HG03575 (cell line): ENCODE data around the gene POLR2L.

Experiments used
- ATAC-seq: cut with Tn5 transposase; IDR thresholded peaks from one replicate; pipeline ENCODE4 v1.9.1; 2021; ENCODE audit not compliant: unreplicated experiment, insufficient number of reproducible peaks, low FRiP score; ENCODE audit errors: extremely low read depth

POLR2L gene

GRCh38 chr11:803770-804598 lies 38.3 kb downstream of the POLR2L start:
- ATAC-seq: no peak

DNA sequence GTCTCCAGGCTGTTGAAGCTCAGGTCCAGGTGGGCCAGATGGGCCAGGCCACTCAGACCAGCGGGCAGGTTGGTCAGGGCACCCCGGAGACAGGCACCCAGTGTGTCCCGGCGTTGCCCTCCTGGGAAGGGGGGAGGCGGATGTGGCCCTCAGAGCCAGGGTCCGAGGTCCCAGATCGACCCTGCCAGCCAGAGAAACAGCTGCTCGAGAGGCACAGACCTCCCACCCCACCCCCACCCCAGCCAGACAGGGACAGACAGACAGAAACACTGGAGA lies 38.9 kb downstream of the POLR2L start:
- ATAC-seq: no peak

DNA sequence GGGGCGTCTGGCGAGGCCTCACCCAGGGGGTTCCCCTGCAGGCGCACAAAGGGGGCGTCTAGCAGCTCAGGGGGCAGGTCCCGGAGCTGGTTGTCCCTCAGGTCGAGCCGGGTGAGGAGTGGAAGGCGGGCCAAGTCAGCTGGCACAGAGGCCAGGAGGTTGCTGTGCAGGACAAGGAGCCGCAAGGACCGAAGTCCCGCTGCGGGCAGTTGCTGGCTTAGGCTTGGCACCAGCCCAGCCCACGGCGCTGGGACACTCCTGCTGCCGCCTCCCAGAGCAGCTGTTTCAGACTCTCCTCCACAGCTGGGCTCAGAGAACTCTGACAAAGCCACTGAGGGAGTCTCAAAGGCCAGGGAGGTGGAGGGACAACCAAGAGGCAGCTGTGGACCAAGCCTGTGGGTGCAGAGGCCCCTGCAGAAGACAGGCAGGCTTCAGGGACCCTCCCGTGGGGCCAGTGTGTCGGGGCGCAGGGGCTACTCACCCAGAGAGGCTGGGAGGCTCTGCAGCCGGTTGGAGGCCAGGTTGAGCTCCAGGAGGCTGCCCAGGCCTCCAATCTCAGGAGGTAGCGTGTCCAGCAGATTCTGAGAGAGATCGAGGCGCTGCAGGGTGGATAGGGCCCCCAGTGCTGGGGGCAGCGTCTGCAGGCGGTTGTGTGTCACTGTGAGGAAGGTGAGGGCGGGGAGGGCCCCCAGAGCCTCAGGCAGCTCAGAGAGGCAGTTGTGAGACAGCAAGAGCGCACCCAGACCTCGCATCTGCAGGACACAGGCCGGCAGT lies 39.4 kb downstream of the POLR2L start:
- ATAC-seq: no peak

DNA sequence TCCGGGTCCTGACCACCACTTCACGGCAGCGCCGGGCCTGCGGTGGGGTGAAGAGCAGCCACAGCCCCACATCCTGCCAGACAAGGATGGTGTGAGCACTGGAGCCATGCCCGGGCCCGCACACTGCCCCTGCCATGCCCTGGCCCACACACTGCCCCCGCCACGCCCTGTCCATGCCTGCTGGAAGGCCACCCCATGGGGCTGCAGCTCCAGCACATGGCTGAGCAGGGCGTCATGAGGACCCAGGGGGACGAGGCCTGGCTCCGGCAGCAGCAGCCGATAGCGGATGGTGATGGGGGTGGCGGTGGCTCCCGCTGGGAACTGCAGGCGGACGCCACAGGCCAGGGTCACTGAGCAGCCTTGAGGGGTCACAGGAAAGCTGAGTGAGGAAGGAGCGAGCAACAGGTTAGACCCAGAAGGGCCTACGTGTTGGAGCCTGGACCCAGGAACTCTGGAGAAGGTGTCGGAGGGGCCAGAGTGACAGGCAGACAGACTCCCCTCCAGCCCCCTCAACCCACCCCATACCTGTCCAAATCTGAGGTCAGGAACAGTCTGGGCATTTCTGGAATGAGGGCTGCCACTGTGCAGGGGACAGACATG lies 40.2 kb downstream of the POLR2L start:
- no peak for ATAC-seq

DNA sequence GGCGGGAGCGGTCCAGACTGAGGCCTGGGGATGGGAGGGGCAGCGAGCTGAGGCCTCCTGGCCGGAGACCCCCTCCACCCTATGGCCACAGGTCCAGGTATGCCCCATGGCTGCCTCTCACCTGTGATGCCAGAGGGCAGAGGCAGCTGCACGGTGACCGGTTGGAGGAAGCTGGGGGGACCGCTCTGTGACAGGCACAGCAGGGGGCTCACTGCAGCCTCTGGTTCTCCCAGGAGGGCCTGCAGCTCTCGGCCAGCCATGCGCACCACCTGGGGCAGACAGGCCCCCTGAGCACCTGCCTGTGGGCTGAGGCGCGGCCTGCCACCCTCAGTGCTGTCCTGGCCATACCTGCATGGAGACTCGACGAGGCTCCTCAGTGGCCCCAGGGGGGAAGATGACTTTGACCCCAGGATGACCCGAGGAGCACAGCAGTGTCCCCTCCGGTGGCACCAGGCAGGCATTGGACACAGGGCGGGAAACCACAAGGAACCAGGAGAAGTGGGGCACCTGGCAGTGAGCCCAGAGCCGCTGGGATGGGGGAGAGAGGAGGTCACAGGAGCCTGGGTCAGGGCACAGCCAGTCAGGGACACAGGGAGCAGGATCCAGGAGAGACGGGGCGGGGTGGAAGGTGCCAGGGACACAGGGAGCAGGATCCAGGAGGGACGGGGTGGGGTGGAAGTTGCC lies 41.1 kb downstream of the POLR2L start:
- no peak for ATAC-seq

DNA sequence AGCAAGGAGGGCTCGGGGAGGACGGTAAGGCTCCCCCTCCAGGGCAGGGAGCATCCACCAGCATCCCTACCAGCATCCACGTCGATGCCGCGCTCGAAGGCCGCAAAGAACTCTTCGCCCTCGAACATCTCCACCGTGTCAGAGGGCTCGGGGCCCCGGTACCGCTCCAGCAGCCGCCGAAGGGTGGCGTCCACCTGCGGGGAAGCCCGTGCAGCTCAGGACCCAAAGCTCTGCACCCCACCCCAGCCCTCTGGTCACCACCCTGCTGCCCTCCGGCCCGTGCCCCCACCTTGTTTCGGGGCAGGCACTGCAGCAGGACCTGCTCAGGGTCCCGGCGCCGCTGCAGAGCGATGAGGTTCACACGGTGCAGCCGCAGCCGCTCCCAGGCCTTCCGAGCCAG lies 41.9 kb downstream of the POLR2L start:
- no peak for ATAC-seq

DNA sequence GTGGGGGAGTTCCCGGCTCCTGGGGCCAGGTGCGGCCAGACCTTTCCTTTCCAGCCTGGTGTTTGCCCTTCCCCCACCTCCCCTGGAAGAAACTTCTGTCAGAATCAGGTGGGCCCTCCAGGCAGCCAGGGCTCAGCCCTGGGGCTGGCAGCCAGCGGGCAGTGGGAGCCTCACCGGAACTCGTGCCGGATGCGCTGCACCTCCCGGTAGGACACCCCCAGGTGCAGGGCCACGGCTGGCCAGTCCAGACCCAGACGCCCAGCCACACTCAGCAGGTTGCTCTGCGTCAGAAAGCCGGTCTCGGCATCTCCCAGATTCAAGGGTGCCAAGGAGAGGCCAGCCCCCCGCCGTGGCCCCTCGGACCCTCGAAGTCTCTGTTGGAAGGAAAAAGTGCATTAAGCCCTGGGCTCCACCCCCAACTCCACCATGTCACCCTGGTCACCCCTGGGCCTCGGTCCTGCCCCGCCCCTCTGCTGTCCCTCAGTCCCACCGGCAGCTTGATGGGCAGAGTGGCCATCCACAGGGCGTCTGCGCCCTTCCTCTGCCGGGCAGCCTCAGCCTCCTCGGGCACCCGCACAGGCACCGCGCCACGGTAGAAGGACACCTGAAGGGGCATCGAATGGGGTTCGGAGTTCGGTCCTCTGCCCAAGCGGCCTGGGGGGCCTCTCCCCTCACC lies 42.5 kb downstream of the POLR2L start:
- no peak for ATAC-seq

GRCh38 chr11:798093-798713 lies 44.1 kb downstream of the POLR2L start, which contains the start of gene SLC25A22:
Gene SLC25A22 (minus strand): TSS chr11:798281. CDS start chr11:795006, 3,275 bp downstream.
- ATAC-seq: no peak

DNA sequence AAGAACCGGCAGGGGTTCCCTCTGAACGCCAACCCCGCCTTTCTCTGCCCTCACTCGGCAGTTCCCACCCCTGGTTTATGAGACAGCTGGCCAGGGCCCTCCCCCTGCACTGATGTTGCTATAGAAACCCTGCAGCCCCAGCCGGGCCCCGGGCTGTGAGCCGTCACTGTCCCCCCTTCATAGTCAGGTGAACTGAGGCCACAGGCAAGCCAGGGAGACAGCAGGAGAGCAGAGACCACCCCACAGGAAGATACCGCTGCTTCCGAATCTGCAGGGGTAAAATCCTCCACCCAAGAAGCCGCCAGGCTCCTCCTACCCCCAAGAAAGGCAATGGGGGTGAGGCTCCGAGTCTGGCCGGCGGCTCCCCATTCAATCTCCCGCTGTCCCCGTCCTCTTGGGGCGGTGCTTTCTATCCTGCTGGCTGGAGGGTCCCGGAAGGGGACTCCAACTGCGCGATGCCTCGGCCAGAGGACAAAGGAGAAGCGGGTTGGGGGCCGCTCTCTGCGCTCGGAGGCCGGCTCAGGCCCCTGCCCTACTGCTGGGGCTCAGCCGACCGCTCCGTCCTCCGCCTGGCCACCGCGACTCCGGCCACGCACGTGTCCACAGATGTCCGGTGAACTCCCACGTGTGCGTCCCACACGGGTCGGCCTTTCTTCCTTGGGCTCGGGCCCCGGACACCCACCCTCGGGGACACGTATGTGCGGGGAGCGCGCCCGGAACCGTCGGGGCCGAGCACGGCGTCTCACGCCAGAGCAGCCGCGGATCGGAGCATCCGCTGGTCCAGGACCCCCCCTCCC lies 44.8 kb downstream of the POLR2L start:
- no peak for ATAC-seq

- ATAC-seq: no peak
These were observed 45.6 kb downstream of the POLR2L start for GRCh38 chr11:796565-797295.

- ATAC-seq: no peak
These were observed 46.4 kb downstream of the POLR2L start for GRCh38 chr11:795634-796564.

GRCh38 chr11:794766-795633 lies 47.3 kb downstream of the POLR2L start:
- ATAC-seq: no peak

DNA sequence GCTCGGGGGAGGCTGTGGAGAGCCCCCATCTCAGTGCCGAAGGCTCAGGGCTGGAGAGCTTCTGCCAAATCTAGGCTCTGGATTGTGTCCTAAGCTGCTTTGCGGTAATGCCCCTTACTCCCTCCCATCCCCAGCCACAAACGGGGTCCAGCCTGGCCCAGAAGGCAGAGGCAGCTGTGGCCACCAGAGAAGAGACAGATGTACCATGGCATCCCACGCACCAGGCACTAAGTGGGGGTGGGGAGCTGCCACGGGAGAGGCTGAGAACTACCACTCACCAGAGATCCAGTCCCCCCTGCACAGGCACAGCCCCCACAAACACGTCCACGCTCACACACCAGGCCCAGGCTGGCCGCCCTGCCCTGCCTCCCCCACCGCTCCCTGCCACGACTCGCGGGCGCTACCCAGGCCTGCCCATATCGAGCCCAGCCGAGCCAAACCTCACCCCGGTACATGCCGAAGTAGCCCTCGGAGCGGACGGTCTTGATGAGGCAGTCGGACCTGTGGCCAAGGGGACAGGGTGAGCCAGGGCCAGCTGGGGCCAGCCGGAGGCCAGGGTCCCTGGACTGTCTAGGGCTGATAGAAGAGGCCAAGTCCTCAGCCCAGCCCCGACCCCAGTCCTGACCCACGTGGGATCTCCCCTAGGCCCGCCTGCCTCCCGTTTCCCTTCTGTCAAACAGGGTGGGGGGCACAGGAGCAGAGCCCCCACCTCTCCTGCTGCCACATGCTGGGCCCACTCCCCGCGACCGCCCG lies 48.1 kb downstream of the POLR2L start:
- no peak for ATAC-seq

DNA sequence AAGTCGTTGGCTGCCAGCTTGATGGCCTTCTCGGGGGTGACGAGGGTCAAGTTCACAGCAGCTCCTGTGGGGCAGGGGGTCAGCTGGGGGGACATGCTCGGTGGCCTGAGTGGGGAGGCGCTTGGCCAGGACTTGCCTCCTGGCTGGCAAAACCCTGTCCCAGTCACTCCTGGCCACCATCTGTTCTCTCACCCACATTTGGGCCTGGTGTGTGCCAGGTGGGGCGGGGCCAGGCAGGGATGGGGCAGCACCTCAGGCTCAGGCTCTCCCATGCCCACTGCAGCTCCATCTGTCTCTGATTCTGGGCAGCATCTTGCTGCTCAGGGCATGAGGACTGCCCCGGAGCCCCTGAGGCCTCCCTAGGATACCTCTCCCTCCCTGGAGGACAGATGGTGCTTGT lies 48.8 kb downstream of the POLR2L start:
- ATAC-seq: no peak

GRCh38 chr11:792873-793272 lies 49.5 kb downstream of the POLR2L start:
- no peak for ATAC-seq
